WI38 (cell line): ENCODE measurements around the gene EPN2.

Source experiments
- H3K4me3 ChIP-seq: 2 replicates; pipeline ENCODE4 v1.5.1; 2011; ENCODE audit warnings: low read depth, mild to moderate bottlenecking, control low read depth, low read length
- TF ChIP-seq, protein P1 (sequence below): IDR thresholded peaks from 2 replicates; pipeline ENCODE4 v1.5.1; 2012; ENCODE audit warnings: low read depth, mild to moderate bottlenecking, control low read depth, low read length

EPN2 gene

DNA sequence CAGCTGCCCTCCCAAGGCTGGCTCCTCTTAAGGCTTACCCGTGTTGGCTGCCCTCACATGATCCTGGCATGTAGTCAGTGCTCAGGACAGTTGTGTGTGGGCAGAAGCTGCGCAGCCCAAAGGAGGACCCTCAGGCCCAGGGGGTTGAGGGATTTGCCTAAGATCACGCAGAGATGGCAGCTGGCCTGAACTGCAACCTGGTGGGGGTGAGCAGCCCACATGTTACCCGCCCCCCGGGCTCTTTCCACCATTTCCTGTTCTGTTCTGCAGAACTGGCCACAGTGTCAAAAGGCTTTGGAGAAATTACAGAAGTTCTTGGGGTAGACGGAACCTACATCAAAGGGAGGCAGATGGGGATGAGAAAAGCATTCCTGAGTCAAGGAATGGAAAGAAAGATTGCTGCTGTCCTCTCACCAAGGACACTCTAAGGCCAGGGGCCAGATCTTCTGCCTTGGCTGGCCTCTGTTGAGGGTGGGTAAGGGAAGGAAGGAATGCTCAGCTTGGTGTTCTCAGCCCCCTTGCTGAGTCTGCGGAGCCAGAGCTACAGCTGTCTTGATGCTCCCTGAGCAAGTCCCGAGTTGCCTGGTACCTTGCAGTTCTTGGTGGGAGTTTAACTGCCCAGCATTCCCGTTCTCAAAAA lies 53.0 kb downstream of the EPN2 start:
- no peak overlapping the region for H3K4me3 ChIP-seq
- TF ChIP-seq, protein P1, sequence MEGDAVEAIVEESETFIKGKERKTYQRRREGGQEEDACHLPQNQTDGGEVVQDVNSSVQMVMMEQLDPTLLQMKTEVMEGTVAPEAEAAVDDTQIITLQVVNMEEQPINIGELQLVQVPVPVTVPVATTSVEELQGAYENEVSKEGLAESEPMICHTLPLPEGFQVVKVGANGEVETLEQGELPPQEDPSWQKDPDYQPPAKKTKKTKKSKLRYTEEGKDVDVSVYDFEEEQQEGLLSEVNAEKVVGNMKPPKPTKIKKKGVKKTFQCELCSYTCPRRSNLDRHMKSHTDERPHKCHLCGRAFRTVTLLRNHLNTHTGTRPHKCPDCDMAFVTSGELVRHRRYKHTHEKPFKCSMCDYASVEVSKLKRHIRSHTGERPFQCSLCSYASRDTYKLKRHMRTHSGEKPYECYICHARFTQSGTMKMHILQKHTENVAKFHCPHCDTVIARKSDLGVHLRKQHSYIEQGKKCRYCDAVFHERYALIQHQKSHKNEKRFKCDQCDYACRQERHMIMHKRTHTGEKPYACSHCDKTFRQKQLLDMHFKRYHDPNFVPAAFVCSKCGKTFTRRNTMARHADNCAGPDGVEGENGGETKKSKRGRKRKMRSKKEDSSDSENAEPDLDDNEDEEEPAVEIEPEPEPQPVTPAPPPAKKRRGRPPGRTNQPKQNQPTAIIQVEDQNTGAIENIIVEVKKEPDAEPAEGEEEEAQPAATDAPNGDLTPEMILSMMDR, result no peak

DNA sequence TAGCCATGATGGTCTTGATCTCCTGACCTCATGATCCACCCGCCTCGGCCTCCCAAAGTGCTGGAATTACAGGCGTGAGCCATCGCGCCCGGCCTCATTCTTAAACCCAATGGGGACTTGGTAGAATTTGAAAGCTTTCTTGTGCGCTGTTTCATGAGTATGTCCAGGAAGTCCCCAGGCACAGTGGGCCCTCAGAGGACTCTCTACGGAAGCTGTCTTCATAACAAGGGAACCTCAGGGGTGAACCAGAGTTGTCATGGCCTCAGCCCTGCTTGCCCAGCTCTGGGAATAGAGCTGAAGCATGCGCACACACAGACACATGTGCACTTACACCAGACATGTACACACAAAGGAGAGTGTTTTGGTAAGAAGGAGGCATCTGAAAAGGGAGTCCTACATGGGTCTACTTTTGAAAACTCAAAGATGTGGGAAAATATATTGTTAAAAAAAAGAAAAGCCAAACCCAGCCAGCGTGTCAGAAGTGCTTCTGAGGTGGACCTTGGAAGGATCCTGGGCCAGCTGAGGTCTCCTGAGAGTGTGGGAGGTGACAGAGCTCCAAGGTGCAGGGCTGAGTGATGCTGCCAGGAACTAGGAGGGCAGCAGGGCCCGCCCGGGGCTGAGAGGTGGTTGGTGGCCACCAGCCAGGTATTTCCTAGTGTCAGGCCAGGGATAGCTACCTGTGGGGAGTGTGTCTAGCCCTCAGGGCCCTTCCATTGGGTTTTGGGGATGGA lies 54.6 kb downstream of the EPN2 start:
- H3K4me3 ChIP-seq, result no peak overlapping the region
- TF ChIP-seq, protein P1, result no peak

DNA sequence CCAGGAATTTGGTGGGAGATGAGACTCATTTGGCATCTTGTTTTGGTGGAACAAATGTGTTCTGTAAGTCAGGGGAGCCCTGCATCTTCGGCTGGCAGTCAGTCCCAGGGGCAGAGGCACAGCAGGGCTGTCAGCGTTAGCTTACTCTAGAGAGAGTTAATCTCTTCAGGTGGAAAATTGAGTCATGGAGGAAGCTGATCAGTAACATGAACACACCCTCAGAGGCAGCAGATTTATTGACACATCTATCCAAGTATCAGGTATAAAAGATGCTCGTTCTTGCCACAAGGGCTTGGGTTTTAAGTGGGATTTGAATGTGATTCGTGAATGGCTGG lies 55.2 kb downstream of the EPN2 start:
- TF ChIP-seq, protein P1, result no peak
- H3K4me3 ChIP-seq, result no peak overlapping the region

DNA sequence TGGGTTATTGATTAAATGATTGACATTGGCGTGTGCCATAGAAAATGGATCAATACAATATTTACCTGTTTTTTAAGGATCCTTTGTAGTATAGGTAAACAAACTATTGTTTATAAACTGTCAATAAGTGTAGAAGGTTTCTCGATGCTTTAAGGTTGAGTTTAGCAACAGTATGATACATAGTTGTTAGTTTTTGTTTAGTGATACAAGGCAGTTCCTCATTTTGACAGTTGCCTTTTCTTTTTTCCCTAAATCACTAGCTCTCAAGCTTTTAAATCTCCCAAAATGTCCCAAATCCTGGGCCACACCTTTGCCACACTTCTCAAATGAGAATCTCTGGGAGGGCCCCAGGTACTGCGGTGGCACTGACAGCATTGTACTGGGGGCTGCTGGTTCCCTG lies 57.3 kb downstream of the EPN2 start:
- TF ChIP-seq, protein P1, result no peak
- no peak overlapping the region for H3K4me3 ChIP-seq

DNA sequence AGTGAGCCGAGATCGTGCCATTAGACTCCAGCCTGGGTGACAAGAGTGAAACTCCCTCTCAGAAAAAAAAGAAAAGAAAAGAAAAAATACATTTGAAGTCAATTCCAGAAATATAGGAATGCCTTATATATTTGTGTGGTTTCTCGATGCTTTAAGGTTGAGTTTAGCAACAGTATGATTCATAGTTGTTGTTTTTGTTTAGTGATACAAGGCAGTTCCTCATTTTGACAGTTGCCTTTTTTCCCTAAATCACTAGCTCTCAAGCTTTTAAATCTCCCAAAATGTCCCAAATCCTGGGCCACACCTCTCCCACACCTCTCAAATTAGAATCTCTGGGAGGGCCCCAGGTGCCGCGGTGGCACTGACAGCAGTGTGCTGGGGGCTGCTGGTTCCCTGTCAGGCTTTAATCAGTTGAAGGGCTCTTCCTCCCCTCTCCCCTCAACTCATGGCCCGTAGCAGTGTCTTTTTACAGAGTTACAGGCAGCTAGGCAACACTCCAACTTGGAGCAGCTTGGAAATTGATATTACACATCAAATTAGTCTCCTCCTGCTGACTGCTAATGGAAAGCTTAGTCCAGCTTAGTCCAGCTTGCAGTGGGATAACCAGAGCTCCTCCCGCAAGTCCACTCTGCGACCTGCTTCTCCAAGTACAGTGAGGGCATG lies 58.4 kb downstream of the EPN2 start:
- TF ChIP-seq, protein P1, result no peak
- H3K4me3 ChIP-seq, result no peak overlapping the region

DNA sequence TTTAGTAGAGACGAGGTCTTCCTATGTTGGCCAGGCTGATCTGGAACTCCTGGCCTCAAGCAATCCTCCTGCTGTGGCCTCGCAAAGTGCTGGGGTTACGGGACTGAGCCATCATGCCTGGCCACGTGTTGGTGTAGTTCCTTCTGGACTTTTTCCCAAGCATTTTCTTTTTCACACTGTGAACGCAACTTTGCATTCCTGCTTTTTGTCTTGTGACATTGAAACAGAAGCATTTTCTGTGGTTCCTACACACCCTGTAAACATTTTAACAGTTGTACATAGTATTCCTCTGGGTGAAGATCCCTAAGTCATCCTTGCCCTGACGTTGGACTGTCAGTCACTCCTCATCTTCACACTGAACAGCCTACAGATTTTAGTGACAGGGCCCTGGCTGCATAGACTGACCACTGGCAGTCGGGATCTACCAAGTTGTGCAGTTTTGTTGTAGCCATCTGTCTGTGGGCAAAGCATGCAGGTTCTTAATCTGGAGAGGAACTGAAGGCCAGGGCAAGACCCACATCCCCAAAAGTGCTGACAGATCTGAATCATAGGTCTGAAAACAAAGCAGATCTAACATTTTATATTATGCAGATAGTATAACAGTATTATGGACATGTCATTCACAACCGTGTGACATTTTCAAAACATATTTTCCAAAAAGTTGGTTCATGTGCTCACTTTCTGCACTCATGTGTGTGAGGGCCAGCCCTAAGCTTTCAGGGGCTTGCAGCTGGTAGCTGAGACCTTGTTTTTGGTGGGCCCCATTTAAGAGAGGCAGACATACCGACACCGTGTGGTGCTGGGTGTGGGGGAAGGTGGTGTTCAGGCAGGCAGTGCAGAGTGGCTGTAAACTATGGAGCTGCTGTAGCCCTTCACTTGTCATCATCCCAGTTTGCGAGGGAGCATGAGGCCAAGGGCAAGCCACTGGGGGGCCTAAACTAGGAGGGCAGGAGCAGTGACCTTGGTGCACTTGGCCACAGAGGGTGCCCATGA lies 59.9 kb downstream of the EPN2 start:
- TF ChIP-seq, protein P1, result no peak
- no peak overlapping the region for H3K4me3 ChIP-seq
